Activated naive CD8-positive, alpha-beta T cell treated with anti-CD3 and anti-CD28 coated beads for 36 hours (primary cell): ENCODE data around the gene NUP88. TPM values are rescaled to one million over a fixed set of nuclear protein-coding genes. Genes with fewer than 3 reads are reported as not detected.

Source experiments
- DNase-seq: peaks from one replicate; pipeline ENCODE4 v3.0.0; 2021
- H3K27ac Mint-ChIP-seq: one replicate; pipeline ENCODE4 v1.8.0; 2022; ENCODE audit warnings: mild to moderate bottlenecking, moderate library complexity, mixed read lengths
- H3K27me3 Mint-ChIP-seq: one replicate; pipeline ENCODE4 v1.8.0; 2022; ENCODE audit warnings: mild to moderate bottlenecking, mixed read lengths
- H3K36me3 Mint-ChIP-seq: one replicate; pipeline ENCODE4 v1.8.0; 2021; ENCODE audit warnings: mild to moderate bottlenecking, mixed read lengths
- H3K4me1 Mint-ChIP-seq: one replicate; pipeline ENCODE4 v1.8.0; 2021; ENCODE audit warnings: mixed read lengths
- H3K4me3 Mint-ChIP-seq: one replicate; pipeline ENCODE4 v1.8.0; 2022; ENCODE audit warnings: mild to moderate bottlenecking, moderate library complexity, mixed read lengths
- H3K9me3 Mint-ChIP-seq: one replicate; pipeline ENCODE4 v1.8.0; 2022; ENCODE audit warnings: mixed read lengths
- total RNA-seq, 2 experiments: library from RNA; stranded (reverse); gene quantifications; one replicate each; pipeline ENCODE4 v1.2.3, GENCODE V29; 2021

Gene NUP88
- total RNA-seq, 2 experiments from 2014 or later, result 144 to 160 TPM

- Mint-ChIP-seq H3K9me3 (no peaks in the 10 kb centered on the region), H3K27ac (no peak overlapping the region), H3K4me1 (peaks cover 17% of the 10 kb centered on the region), H3K27me3 (no peaks in the 10 kb centered on the region), H3K4me3 (no peak overlapping the region), H3K36me3 (peaks cover 37% of the 10 kb centered on the region)
- no peak for DNase-seq
Measured at GRCh38 chr17:5391678-5392077, 27.8 kb downstream of the NUP88 start.

GRCh38 chr17:5381542-5381941, 37.9 kb downstream of the NUP88 start:
- no peaks in the 10 kb centered on the region for H3K27me3 Mint-ChIP-seq
- H3K27ac Mint-ChIP-seq, result peak overlapping the region; percentile 54
- no peaks in the 10 kb centered on the region for H3K9me3 Mint-ChIP-seq
- DNase-seq, result no peak
- H3K4me1 Mint-ChIP-seq, result peaks cover 5% of the 10 kb centered on the region
- H3K4me3 Mint-ChIP-seq, result no peak overlapping the region
- peaks cover 20% of the 10 kb centered on the region for H3K36me3 Mint-ChIP-seq

GRCh38 chr17:5380491-5381135, 38.8 kb downstream of the NUP88 start:
- peaks cover 20% of the 10 kb centered on the region for H3K36me3 Mint-ChIP-seq
- no peak overlapping the region for H3K4me3 Mint-ChIP-seq
- no peaks in the 10 kb centered on the region for H3K27me3 Mint-ChIP-seq
- peak overlapping the region; percentile 59 for H3K27ac Mint-ChIP-seq
- H3K4me1 Mint-ChIP-seq, result peaks cover 3% of the 10 kb centered on the region
- H3K9me3 Mint-ChIP-seq, result no peaks in the 10 kb centered on the region
- no peak for DNase-seq

- Mint-ChIP-seq H3K9me3 (no peaks in the 10 kb centered on the region), H3K27me3 (no peaks in the 10 kb centered on the region), H3K4me3 (no peak overlapping the region), H3K4me1 (peaks cover 3% of the 10 kb centered on the region), H3K27ac (peak overlapping the region; percentile 59), H3K36me3 (peaks cover 20% of the 10 kb centered on the region)
- no peak for DNase-seq
Measured at GRCh38 chr17:5379351-5380107, 39.9 kb downstream of the NUP88 start.

- no peak for DNase-seq
- Mint-ChIP-seq H3K27ac (peak overlapping the region; percentile 59), H3K36me3 (peaks cover 22% of the 10 kb centered on the region), H3K4me1 (peaks cover 3% of the 10 kb centered on the region), H3K9me3 (no peaks in the 10 kb centered on the region), H3K4me3 (no peak overlapping the region), H3K27me3 (no peaks in the 10 kb centered on the region)
Measured at GRCh38 chr17:5378566-5379207, 40.8 kb downstream of the NUP88 start.

- Mint-ChIP-seq H3K9me3 (no peaks in the 10 kb centered on the region), H3K4me1 (peaks cover 3% of the 10 kb centered on the region), H3K27ac (no peak overlapping the region), H3K36me3 (peaks cover 19% of the 10 kb centered on the region), H3K4me3 (no peak overlapping the region), H3K27me3 (no peaks in the 10 kb centered on the region)
- DNase-seq, result no peak
Measured at GRCh38 chr17:5373112-5373511, 46.4 kb downstream of the NUP88 start.

- Mint-ChIP-seq H3K9me3 (no peaks in the 10 kb centered on the region), H3K4me3 (no peak overlapping the region), H3K27ac (no peak overlapping the region), H3K27me3 (no peaks in the 10 kb centered on the region), H3K36me3 (peaks cover 15% of the 10 kb centered on the region), H3K4me1 (peaks cover 3% of the 10 kb centered on the region)
- DNase-seq, result no peak
Measured at GRCh38 chr17:5370411-5370810, 49.1 kb downstream of the NUP88 start.

- H3K4me1 Mint-ChIP-seq, result peaks cover 3% of the 10 kb centered on the region
- H3K36me3 Mint-ChIP-seq, result peaks cover 13% of the 10 kb centered on the region
- no peaks in the 10 kb centered on the region for H3K9me3 Mint-ChIP-seq
- H3K4me3 Mint-ChIP-seq, result no peak overlapping the region
- no peak for DNase-seq
- no peak overlapping the region for H3K27ac Mint-ChIP-seq
- no peaks in the 10 kb centered on the region for H3K27me3 Mint-ChIP-seq
Measured at GRCh38 chr17:5365831-5366230, 53.6 kb downstream of the NUP88 start.

- Mint-ChIP-seq H3K4me3 (no peak overlapping the region), H3K4me1 (no peaks in the 10 kb centered on the region), H3K27me3 (no peaks in the 10 kb centered on the region), H3K36me3 (peaks cover 13% of the 10 kb centered on the region), H3K27ac (no peak overlapping the region), H3K9me3 (no peaks in the 10 kb centered on the region)
- no peak for DNase-seq
Measured at GRCh38 chr17:5364696-5365095, 54.8 kb downstream of the NUP88 start.

- H3K36me3 Mint-ChIP-seq, result peaks cover 13% of the 10 kb centered on the region
- no peak overlapping the region for H3K4me3 Mint-ChIP-seq
- H3K9me3 Mint-ChIP-seq, result no peaks in the 10 kb centered on the region
- no peak overlapping the region for H3K27ac Mint-ChIP-seq
- no peak for DNase-seq
- H3K4me1 Mint-ChIP-seq, result no peaks in the 10 kb centered on the region
- H3K27me3 Mint-ChIP-seq, result no peaks in the 10 kb centered on the region
Measured at GRCh38 chr17:5364156-5364555, 55.3 kb downstream of the NUP88 start.

GRCh38 chr17:5362162-5362811, 57.2 kb downstream of the NUP88 start:
- H3K27ac Mint-ChIP-seq, result no peak overlapping the region
- H3K4me1 Mint-ChIP-seq, result no peaks in the 10 kb centered on the region
- H3K27me3 Mint-ChIP-seq, result no peaks in the 10 kb centered on the region
- DNase-seq, result no peak
- H3K4me3 Mint-ChIP-seq, result no peak overlapping the region
- no peaks in the 10 kb centered on the region for H3K9me3 Mint-ChIP-seq
- peaks cover 14% of the 10 kb centered on the region for H3K36me3 Mint-ChIP-seq

GRCh38 chr17:5361426-5361825, 58.0 kb downstream of the NUP88 start:
- no peaks in the 10 kb centered on the region for H3K27me3 Mint-ChIP-seq
- no peak overlapping the region for H3K27ac Mint-ChIP-seq
- no peak for DNase-seq
- no peaks in the 10 kb centered on the region for H3K4me1 Mint-ChIP-seq
- peaks cover 14% of the 10 kb centered on the region for H3K36me3 Mint-ChIP-seq
- H3K9me3 Mint-ChIP-seq, result no peaks in the 10 kb centered on the region
- no peak overlapping the region for H3K4me3 Mint-ChIP-seq

GRCh38 chr17:5355421-5356129, 63.9 kb downstream of the NUP88 start:
- H3K36me3 Mint-ChIP-seq, result peaks cover 11% of the 10 kb centered on the region
- no peaks in the 10 kb centered on the region for H3K9me3 Mint-ChIP-seq
- H3K27ac Mint-ChIP-seq, result no peak overlapping the region
- H3K4me3 Mint-ChIP-seq, result no peak overlapping the region
- no peaks in the 10 kb centered on the region for H3K27me3 Mint-ChIP-seq
- no peaks in the 10 kb centered on the region for H3K4me1 Mint-ChIP-seq
- DNase-seq, result no peak

GRCh38 chr17:5354886-5355415, 64.5 kb downstream of the NUP88 start:
- no peak for DNase-seq
- no peaks in the 10 kb centered on the region for H3K27me3 Mint-ChIP-seq
- H3K27ac Mint-ChIP-seq, result no peak overlapping the region
- no peak overlapping the region for H3K4me3 Mint-ChIP-seq
- peaks cover 10% of the 10 kb centered on the region for H3K36me3 Mint-ChIP-seq
- H3K4me1 Mint-ChIP-seq, result no peaks in the 10 kb centered on the region
- H3K9me3 Mint-ChIP-seq, result no peaks in the 10 kb centered on the region
